Measurements from ENCODE around the gene PRTFDC1.
A peak's percentile ranks its signal among the peaks of the same experiment; 100 is the strongest.
"Not testable (repeated sequence)": the region's sequence is repeated elsewhere in the genome, so short reads cannot be mapped to it uniquely, and the experiment has no call there.

The PRTFDC1 gene

DNA sequence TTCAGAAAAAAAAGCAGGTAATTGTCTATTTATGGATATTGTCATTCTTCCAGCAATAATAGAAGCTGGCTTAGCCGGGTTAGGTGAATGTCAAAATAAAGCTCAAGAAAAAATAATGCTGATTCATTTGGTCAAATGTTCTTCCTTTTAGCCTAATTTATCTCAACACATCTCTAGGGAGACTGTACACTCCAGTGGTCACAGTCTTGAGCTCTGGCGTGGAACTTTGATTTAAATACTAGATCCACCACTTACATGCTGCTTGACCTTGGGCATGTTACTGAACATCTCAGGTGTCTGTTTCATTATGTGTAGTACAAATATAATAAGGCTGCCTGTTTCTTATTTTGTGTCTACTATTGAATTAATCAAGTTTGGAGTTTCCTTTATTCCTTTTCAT is 22.0 kb downstream of the PRTFDC1 start:
- DNase-seq (ENCODE audit: low read depth), result no peak

DNA sequence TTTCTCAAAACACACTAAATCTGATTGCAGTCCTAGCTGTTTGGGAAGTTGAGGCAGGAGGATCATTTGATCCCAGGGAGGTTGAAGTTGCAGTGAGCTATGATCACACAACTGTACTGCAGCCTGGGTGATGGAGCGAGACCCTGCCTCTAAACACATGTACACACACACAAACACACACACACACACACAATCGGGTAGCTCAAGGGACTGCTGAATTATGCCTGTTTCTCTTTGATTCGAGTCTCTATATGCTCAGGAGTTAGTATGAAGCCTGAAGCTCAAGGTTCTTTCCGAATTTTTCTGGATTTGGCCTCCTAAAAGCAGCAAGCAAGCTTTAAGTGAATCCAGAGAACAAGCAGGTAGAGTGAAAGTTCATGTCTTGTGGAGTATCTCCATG is 22.5 kb downstream of the PRTFDC1 start:
- DNase-seq (ENCODE audit: low read depth), result no peak

DNA sequence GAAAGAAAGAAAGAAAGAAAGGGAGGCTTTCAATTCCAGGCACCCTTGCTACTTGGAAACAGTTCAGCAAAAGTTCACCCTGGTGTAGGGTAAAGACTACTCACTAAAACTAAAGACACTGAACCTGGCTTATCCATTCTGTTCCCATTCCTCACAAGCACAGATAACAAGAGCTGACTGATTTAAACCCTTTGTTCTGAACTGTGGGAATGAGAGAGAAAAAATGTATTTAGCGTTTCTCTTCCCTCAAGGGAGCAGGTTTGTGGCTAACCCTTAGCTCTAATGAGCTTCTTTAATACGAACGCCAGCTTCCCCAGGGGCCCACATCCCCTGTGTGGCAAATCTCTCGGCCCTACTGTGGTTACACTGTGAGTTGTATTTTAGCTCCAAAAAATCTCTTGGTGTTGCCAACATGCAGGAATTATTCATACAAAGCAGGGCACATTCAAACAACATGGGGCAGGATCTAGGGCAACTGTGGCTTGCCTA is 23.3 kb downstream of the PRTFDC1 start:
- DNase-seq (ENCODE audit: low read depth), result no peak

DNA sequence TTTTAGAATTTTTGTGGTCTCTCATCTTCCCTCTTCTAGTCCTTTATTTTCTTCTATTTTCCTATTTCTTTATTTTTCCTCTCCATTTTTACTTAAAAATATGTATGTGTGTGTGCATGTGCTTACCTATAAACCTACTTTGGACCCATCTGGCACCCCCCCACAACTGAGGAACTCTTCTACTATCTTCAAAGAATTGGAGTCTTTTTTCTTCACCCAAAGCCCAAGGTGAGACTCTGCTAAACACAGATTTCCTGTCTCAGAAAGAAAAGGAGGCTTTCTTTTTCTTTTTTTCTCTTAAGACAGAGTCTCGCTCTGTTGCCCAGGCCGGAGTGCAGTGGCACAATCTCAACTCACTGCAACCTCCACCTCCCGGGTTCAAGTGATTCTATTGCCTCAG is 24.2 kb downstream of the PRTFDC1 start:
- DNase-seq (ENCODE audit: low read depth), result no peak

DNA sequence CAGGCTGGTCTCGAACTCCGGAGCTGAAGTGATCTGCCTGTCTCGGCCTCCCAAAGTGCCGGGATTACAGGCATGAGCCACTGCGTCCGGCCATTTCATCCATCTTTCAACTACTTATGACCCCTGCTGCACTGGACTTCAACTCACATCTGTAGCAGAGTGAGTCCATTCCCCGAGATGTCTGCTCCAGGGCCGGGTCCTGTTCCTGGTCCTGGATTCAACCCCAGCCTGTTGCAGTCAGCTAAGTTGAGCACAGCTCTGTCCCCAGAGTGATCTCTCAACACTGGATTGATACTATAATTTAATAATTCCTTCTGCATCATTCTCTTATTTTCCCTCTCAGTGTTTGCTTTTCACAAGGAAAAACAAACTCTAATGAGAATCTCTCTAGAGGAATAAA is 25.8 kb downstream of the PRTFDC1 start:
- DNase-seq (ENCODE audit: low read depth), result no peak

DNA sequence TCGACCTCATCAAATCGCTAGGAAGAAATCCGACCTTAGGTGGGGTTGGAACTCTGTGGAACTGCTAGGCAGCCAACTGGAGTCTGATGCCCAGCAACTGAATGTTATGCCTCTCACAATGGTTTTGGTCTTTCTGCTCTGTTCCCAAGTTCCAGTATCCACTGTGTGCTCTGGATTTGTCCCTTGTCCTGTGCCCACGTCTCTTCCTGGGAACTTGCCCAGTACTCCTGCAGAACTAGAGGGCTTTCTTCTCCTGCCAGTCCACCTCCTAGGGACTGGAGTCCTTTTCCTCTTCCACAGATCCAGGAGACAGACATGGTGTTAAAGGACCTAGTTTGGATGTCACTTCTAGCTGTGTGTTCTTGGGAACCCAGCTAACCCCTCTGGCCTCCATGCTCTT is 26.6 kb downstream of the PRTFDC1 start:
- DNase-seq (ENCODE audit: low read depth), result no peak

DNA sequence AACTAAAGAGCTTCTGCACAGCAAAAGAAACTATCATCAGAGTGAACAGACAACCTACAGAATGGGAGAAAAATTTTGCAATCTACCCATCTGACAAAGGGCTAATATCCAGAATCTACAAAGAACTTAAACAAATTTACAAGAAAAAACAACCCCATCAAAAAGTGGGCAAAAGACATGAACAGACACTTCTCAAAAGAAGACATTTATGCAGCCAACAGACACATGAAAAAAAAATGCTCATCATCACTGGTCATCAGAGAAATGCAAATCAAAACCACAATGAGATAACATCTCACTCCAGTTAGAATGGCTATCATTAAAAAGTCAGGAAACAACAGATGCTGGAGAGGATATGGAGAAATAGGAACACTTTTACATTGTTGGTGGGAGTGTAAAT is 27.9 kb downstream of the PRTFDC1 start:
- not testable (repeated sequence) for DNase-seq (ENCODE audit: low read depth)

DNA sequence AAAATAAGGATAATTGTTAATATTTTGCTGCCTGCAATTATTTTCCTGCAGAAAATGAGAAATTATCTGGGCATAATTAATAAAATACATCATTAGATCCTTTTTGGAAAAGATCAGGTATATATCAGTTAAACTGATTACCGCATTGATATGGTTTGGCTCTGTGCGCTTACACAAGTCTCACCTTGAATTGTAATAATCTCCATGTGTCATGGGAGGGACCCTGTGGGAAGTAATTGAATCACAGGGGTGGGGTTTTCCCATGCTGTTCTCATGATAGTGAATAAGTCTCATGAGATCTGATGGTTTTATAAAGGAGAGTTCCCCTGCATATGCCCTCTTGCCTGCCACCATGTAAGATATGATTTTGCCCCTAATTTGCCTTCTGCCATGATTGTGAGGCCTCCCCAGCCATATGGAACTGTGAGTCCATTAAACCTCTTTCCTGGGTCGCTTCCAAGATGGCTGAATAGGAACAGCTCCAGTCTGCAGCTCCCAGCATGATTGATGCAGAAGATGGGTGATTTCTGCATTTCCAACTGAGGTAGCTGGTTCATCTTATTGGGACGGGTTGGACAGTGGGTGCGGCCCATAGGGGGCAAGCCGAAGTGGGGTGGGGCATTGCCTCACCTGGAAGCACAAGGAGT is 30.1 kb downstream of the PRTFDC1 start:
- not testable (repeated sequence) for DNase-seq (ENCODE audit: low read depth)

DNA sequence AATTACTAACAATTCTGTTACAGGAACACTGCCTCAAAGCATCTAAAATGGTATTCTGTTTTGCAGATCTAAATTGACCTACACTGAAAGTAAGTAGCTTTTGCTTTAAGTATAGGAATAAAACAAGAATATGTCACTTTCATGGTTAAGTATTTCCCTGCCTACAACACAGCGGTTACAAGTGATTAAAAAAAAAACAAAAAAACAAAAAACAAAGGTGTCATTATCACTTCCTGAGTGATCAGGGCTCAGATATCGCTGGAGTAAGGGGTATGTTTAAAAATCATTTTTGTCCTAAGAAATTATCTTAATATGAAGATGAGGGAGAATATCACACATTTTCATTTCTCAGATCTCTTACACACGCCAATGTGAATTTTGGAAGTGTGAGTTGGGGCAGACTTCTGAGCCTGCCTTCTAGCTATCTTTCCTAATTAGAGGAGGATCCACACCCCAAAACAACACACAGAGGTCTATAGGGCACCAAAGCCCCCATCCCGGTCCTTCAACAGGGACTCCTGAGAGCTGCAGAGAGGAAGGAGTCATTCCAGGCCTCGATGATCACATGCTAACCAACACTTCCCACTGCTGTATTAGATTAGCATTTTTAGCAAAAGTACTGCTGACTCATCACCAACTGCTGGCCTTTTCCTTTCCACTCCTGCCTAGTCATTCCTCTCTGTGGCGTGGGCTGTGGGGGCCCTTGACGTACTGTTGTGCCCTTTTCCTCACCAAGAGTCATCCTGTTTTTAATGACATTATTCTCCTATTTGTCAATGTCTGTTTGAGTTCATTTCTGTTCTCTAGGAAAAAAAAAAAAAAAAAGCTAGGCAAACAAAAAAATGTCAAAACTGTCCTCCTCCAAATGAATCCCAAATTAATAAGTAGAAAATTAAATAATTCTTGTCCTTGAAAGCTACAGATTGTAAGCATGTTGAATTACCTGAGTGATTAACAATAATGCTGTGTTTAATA is 31.2 kb downstream of the PRTFDC1 start:
- DNase-seq (ENCODE audit: low read depth), result peak; percentile 70

DNA sequence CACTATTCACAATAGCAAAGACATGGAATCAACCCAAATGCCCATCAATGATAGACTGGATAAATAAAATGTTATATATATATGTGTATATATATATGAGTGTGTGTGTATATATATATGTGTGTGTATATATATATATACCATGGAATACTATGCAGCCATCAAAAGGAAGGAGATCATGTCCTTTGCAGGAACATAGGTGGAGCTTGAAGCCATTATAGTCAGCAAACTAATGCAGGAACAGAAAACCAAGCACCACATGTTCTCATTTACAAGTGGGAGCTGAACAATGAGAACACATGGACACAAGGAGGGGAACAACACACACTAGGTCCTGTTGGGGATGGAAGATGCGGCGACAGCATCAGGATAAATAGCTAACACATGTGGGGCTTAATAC is 32.2 kb downstream of the PRTFDC1 start:
- not testable (repeated sequence) for DNase-seq (ENCODE audit: low read depth)

DNA sequence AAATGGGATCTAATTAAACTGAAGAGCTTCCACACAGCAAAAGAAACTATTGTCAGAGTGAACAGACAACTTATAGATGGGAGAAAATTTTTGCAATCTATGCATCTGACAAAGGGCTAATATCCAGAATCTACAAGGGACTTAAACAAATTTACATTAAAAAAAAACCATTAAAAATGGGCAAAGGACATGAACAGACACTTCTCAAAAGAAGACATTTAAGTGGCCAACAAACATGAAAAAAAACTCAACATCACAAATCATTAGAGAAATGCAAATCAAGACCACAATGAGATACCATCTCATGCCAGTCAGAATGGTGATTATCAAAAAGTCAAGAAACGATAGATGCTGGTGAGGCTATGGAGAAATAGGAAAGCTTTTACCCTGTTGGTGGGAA is 32.8 kb downstream of the PRTFDC1 start:
- DNase-seq (ENCODE audit: low read depth), result not testable (repeated sequence)

DNA sequence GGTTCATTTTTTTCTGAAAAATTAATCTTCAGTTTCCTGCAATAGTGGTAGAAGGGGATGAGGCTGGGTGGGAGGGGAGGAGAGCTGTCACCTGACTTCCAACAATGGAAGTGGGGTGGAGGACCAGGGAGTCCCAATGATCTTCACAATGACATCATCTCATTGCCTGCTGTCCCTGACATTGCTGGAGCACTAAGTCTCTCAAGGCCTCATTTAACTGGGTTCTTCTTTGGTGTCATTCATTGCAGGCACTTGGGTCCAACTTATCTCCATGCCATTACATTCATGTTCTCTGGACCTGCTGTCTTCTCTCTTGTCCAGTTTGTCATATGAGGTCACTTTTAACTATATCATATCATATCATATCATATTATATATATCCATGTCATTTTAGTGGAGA is 34.4 kb downstream of the PRTFDC1 start:
- no peak for DNase-seq (ENCODE audit: low read depth)

DNA sequence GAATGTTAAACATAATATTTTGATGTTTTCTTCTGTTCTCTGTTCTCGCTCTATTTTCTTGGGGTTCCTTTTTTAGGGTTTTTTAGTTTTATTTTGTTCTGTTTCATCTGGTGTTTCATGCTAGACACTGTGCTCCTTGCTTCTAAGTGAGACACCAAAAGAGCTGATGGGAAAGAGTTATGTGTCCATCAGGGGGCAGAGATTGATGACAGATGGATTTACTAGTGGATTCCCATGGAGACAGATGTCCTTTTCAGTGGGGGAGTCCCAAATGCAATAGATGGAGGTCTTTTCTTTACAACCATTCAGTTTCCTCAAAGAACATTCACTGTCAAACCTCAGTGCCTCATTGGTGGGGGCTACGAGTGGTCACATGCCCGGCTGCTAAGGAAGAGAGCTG is 34.9 kb downstream of the PRTFDC1 start:
- no peak for DNase-seq (ENCODE audit: low read depth)

DNA sequence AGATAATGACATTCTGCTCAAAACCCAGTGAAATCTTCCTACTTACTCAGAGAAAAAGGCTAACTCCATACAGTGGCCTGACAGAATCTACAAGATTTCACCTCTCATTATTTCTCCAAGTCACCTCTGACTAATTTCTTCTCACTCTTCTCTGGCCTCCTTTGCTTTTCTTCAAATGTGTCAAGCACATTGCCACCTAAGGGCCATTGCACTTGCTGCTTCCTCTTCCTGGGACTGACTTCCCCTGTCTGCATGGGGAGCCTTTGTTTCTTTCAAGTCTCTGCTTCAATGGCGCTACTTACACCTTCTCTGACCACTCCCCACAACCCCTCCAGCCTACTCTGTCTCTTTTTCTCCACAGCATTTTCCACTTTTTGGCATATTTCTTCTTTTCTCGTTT is 36.0 kb downstream of the PRTFDC1 start:
- DNase-seq (ENCODE audit: low read depth), result no peak

DNA sequence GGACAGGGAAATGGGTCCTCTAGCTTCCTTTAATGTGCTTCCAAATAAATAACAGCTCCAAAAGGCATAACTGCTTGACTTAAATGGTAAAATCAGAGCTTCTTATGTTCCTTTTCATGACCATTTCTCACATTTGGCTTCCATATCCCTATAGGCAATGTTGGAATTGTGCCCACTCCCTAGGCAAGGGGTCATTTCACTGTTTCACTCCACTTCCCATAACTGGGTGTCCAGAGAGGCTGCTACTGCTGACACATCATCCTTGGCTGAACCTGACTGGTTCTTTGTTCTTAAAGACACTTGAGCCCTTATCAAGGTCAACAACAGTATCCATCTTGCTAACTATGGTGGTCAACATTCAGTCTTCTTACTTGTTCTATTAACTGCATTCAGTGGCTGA is 37.1 kb downstream of the PRTFDC1 start:
- DNase-seq (ENCODE audit: low read depth), result no peak

DNA sequence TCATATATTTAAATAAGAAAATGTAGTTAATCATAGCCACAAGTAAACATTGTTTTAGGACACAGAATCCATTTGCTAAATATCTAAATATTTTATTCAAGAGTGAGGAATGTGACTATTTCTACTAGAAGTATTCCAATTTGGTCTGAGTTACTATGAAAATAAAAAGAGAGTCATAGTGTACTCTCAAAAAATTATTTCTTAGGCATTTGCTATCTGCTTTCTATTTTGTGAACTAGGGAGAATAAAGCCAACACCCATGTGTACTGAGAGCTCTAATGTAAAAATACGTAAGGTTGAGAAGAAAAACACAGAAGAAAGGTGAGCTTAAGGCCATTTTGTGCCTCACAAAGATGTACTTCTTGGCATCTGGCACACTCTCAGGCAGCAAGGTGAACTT is 38.3 kb downstream of the PRTFDC1 start:
- DNase-seq (ENCODE audit: low read depth), result no peak

DNA sequence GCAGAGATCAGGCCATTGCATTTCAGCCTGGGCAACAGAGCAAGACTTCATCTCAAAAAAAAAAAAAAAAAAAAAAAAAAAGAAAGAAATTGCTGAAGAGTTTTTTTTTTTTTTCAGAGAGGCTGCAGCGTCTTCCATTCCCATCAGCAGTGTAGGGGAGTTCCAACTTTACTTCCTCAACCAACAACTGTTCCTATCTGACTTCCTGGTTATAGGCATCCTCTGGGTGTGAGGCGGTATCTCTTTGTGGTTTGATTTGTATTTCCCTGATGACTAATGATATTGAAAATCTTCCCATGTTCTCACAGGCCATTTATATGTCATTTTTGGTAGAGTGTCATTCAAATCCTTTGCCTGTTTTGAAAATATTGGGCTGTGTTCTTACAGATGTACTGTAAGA is 40.2 kb downstream of the PRTFDC1 start:
- DNase-seq (ENCODE audit: low read depth), result no peak

DNA sequence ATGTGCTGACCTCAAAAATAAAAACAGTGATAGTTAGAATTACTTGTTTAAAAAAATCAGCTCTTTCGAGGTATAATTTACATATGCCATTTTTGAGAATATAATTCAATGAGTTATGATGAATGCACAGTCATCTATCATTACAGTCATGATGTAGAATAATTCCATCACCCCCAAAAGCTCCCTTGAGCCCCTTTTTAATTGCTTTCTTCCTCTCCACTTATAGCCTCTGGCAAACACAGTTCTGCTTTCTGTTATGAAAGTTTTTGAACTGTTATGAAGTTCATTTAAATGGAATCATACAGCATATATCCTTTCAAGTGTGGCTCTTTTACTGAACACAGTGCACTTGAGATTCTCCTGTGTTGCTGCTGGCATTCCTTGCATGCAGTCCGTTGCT is 41.4 kb downstream of the PRTFDC1 start:
- no peak for DNase-seq (ENCODE audit: low read depth)

DNA sequence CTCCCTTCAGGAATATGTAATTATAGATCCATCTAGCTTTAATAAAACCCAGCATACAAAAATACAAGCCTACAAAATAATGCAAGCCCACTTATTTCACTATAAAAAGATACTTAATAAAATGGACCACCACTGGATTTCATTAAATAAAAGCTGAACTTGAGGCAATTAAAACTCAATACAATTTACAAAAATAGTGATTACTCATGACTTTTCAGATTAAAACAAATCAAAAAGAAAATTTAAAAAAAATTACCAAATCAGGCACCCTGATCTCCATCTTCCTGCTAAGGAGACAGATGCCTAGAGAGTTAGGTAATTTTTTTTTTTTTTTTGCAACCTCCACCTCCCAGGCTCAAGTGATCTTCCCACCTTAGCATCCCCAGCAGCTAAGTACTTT is 41.8 kb downstream of the PRTFDC1 start:
- DNase-seq (ENCODE audit: low read depth), result no peak

DNA sequence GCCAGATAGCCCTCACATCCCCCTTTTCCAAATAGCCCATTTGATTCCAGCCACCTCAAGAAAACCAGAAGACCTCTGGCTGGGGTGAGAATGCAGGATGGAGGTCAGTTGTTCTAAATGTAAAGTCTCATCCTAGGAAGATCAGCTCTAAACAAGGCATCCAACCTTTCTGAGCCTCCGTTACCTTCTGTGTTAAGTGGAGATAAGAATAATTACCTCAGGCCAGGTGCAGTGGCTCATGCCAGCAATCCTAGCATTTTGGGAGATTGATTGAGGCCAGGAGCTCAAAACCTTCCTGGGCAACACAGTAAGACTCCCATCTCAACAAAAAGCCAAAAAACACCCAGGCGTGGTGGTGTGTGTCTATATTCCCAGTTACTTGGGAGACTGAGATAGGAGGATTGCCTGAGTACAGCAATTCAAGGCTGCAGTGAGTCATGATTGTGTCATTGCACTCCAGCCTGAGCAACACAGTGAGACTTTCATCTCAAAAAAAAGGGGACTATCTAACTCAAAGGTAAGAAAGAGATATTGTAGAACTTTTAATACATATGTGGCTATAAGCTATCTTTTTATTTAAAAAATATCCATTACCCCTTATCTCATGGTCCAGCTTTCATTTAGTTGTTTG is 43.5 kb downstream of the PRTFDC1 start:
- DNase-seq (ENCODE audit: low read depth), result no peak

DNA sequence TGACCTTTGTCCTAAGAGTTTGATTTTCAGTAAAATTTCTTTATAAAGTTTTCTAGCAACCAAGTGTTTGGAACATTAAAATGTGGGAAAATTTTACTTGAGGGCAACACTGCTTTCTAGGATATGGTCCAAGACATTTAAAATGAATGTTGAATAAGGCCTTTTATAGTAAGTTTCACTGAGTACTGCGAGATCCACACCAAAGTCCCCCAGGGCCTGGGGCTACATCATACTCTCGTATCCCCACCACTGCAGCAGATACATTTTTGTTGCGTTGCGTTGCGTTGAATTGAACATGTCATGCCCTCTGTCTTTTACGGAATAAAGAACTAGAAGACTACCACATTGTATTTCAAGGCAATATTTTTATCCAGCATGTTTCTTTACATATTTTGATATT is 44.5 kb downstream of the PRTFDC1 start:
- DNase-seq (ENCODE audit: low read depth), result no peak

DNA sequence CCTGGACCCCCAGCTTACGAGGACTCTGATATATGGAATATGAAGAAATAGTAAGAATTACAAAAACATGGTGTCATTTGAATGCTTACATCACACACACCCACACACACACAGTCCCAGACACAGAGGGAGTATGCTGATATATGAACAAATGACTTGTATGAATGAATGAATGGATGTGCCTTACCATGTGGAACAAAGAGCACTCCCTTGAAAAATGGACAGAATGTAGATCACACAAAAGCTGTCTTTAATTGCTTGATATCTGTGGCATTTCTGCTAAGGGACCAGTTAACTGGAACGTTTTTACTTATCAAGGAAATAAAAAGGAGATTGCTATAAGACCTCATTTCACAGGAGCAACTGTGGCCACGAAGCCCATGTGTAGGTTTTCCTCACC is 46.0 kb downstream of the PRTFDC1 start:
- DNase-seq (ENCODE audit: low read depth), result no peak

DNA sequence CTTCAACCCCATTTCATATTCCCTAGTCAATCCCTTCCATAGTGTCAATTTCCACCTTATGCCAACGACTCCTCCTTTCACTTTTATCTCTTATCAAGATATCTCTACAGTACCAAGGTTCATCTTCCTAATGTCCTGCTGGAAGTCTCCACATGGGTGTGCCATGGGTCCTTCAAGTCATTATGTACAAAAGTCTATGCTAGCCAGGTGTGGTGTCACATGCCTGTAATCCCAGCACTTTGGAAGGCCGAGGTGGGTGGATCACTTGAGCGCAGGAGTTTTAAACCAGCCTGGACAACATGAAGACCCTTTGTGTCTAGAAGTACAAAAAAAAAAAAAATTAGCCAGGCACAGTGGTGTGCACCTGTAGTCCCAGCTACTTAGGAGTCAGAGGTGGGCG is 47.6 kb downstream of the PRTFDC1 start:
- no peak for DNase-seq (ENCODE audit: low read depth)
